ENCODE measurements around the gene CCP110.

The CCP110 gene

GRCh38 chr16:19588661-19589060 is 64.9 kb downstream of the CCP110 start:
- TF ChIP-seq CTCF (IDR thresholded peaks at IDR 0.05; ENCODE audit: low read depth, low read length) = no peak
- no peak overlapping the region for H3K4me3 ChIP-seq (ENCODE audit: low read depth, low read length)

- no peak overlapping the region for H3K4me3 ChIP-seq (ENCODE audit: low read depth, low read length)
- TF ChIP-seq CTCF (IDR thresholded peaks at IDR 0.05; ENCODE audit: low read depth, low read length) = no peak
Measured at GRCh38 chr16:19589106-19589505, 65.4 kb downstream of the CCP110 start.

- H3K4me3 ChIP-seq (ENCODE audit: low read depth, low read length) = no peak overlapping the region
- TF ChIP-seq CTCF (IDR thresholded peaks at IDR 0.05; ENCODE audit: low read depth, low read length) = no peak
Measured at GRCh38 chr16:19589771-19590302, 66.1 kb downstream of the CCP110 start.

- no peak for TF ChIP-seq CTCF (IDR thresholded peaks at IDR 0.05; ENCODE audit: low read depth, low read length)
- H3K4me3 ChIP-seq (ENCODE audit: low read depth, low read length) = no peak overlapping the region
Measured at GRCh38 chr16:19595043-19595767, 71.5 kb downstream of the CCP110 start.

- no peak overlapping the region for H3K4me3 ChIP-seq (ENCODE audit: low read depth, low read length)
- no peak for TF ChIP-seq CTCF (IDR thresholded peaks at IDR 0.05; ENCODE audit: low read depth, low read length)
Measured at GRCh38 chr16:19598805-19599510, 75.2 kb downstream of the CCP110 start.

- H3K4me3 ChIP-seq (ENCODE audit: low read depth, low read length) = no peak overlapping the region
- no peak for TF ChIP-seq CTCF (IDR thresholded peaks at IDR 0.05; ENCODE audit: low read depth, low read length)
Measured at GRCh38 chr16:19599968-19600716, 76.4 kb downstream of the CCP110 start.
